Limb (tissue), 2 donors: ENCODE data around the gene MYMK.
A peak's percentile ranks its signal among the peaks of the same experiment; 100 is the strongest.

Experiments used
- DNase-seq, 2 donors: peaks; one replicate each; pipeline ENCODE4 v3.0.0-alpha.2; 2016; ENCODE audit errors: extremely low spot score in 2 of 2

MYMK gene

DNA sequence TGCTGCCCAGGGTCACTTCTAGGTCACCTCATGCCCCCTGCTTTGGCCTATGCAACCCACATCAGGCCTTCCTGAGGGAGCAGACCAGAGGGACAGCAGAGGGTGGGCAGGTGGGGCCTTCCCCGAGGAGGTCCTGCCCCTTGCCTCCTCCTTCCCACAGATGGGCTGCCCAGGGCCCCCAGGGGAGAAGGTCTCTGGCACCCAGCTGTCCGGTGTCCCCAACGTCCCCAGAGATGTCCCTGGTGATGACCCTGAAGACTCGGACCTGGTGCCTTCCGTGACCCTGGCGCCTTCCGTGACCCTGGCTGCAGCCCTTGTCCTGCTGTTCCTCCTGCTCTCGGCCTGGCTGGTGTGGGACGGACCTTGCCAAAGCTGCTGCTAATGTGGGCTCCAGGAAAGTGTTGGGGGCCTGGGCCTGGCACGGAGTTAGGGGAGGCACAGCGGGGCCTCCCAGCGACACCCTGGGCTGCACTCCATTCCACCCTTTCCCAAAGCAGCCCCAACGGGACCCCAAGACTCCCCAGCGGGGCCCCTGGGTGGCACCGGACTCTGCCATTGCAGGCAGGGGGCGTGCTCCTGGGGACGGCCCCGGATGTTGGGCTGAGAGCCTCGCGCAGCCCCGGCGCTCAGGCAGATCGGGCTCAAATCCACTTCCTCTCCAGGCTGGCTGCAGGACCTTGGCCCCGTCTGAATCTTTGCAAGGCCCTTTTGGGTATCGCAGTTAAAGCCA lies 39.1 kb downstream of the MYMK start:
- no peak for DNase-seq

- no peak for DNase-seq
Observed at GRCh38 chr9:133484671-133485437, 39.9 kb downstream of the MYMK start.

- no peak for DNase-seq
Observed at GRCh38 chr9:133483611-133484010, 41.1 kb downstream of the MYMK start.

GRCh38 chr9:133478851-133479711 lies 45.7 kb downstream of the MYMK start, which contains the start of gene SLC2A6:
SLC2A6 (minus strand) TSS chr9:133479099; CDS start chr9:133479059, 40 bp downstream.
- peak; percentile 70 to 87 for DNase-seq

GRCh38 chr9:133477992-133478850 lies 46.5 kb downstream of the MYMK start:
- no peak for DNase-seq

- DNase-seq = no peak
Observed at GRCh38 chr9:133477461-133477860, 47.3 kb downstream of the MYMK start.

GRCh38 chr9:133476941-133477340 lies 47.8 kb downstream of the MYMK start:
- DNase-seq = no peak

DNA sequence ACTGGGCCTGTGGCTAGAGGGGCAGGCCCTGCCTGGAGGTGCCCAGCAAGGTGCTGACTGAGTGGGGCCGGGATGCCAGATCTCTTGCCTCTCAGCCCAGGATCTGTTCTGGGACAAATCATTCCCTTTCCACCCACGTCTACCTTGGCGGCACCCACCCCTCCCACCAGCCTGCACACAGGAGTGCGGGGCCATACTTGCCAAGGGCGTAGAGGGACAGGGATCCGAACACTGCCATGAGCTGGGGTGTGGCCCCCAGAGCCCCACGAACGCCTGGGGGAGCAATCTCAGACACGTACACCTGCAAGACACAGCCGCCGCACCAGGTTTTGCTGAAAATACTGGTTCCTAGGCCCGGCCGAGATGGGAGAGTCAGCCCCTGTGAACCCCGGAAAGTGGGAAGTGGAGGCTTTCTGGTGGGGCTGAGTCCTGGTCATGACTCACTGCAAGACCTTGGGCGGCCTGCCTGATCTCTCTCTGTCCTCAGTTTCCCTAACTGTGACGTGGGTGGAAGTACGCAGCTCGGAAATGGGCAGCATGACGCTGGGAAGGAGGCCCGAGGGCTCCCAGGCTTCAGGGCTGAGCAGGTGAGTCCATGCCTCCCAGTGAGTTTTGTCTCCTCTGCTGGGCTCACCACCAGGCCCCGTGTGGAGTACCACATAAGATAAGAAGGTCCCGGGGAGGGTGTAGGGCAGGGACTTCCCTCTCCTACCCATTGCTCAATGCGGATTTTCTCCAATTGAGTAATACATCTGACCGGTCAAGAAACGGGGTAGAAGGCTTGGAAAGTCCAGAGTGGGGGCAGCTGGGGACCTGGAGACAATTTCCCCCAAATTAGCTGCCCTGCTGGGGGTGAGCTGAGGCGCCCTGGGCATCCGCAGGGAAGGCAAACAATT lies 48.5 kb downstream of the MYMK start:
- DNase-seq = no peak

- no peak for DNase-seq
Observed at GRCh38 chr9:133475292-133476012, 49.3 kb downstream of the MYMK start.

DNA sequence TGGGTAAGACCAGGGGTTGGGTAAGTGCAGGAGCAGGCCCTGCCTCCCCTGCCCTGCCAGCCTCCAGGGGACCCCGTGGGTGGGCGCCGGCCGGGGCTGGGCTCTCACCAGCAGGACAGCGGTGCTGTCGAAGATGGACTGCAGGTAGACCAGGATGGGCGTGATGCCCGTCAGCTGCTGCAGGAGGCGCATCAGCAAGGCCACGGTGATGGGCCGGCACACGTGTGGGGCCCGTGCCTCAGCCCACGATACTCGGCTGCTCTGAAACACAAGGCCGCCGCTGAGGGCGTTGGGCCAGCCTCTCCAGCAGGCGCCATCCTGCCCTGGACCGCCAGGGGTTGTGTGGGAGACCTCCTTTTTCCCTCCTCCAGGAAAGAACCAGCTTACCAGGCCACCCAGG lies 49.9 kb downstream of the MYMK start:
- no peak for DNase-seq

DNA sequence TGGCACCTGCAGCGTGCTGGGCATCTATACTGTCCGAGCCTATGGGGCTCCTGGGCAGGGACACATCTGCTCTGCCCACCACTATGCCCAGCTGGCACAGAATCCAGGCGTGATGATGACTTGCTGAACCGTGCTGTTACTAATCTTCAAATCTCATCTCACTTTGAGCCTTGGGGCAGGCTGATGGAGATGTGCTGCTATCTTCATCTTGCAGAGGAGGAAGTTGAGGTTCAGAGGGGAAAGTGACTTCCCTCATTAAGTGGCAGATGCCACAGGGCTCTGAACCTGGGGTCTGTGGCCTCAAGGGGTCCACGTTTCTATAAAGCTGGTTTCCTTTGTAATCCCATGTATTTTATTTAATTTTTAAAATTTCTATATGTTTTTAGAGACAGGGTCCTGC lies 50.5 kb downstream of the MYMK start:
- no peak for DNase-seq

- DNase-seq = no peak
Observed at GRCh38 chr9:133473743-133474142, 51.0 kb downstream of the MYMK start.

DNA sequence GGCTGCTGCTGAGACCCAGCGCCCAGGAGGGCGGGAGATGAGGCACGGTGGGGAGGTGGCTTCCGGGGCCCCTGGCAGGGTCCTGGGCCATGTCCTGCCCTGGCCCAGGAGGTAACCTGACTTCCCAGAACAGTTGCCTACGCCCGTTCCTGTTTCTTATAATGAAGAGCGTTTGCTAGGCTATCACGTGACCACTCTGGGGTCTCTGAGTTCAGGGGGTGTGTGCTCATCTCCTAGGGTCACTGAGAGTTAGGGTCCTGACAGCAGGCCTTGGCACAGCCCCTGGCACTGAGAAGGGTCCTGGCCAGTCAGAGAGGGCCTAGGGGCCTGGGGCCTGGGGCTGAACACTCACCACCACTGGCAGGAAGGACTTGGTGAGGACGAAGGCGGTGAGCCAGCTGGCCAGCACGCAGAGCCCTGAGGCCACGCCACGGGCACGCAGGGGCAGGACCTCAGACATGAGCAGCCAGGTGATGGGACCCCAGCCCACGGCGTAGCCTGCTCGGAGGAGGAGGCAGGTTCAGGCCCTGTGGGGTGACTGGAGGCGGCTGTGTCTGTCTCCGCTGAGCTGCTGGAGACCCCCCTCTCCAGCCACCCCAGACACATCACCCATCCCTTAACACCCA lies 51.9 kb downstream of the MYMK start:
- DNase-seq = no peak

DNA sequence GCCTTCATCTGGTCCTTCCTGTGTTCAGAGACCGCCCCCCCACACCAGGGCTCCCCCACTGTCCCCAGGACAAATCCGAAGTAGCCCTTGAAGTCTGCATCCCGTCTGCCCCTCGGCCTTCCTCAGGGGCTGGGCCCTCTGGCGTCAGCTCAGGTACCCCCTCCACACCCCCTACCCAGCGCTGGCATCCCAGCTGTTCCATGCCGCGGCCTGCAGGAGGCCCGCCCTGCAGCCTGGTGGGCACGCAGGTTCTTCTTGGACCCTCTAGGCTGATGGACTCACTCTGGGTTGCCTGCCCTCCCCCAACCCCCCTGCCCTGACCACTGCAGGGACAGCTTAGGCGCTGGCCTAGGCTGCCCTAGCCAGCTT lies 52.5 kb downstream of the MYMK start:
- DNase-seq = no peak

DNA sequence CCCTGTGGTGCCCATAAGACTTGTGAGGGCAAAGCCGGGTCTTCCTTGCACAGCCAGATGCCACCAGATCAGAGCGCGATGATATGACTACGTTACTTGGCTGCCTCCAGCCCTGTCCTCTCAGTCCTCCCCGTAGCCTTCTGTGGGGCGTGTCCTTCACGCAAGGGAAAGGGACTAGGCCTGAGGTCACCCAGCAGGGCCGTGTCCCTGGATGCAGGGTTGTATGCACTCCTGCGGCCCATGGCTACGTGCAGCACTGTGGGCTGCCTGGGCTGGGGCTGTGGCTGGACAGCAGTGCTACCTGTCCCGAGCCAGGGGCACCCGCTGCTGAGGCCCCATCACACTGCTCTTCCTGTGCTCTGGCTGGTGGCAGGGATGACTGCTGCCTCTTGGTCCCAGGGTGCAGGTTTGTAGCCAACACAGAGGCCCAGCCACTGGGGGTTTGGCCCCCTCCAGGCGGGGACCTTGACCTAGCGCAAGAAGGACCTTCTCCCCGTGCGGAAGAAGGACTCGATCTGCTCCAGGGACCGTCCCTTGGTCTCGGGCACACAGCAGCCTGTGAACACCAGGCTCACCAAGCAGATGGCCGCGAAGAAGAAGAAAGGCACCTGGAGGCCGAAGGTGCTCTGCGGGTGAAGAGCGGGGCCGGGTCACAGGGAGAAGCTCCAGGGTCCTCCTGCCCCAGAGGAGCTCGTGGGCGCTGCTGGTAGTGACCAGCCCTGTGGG lies 53.0 kb downstream of the MYMK start:
- DNase-seq = no peak

DNA sequence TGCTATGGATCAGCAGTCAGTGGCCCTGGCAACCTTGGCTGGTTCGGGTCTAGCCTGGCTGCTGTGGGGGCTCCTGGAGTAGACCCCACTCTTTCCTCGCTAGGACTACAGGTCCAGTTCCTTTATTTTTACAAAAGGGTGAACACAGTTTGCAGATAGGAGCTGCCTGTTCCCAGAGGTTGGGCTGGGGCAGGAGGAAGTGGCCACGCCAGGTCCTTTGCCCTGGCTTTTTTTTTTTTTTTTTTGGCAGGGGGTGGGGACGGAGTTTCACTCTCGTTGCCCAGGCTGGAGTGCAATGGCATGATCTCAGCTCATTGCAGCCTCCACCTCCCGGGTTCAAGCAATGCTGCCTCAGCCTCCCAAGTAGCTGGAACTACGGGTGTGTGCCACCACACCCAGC lies 53.8 kb downstream of the MYMK start:
- no peak for DNase-seq

GRCh38 chr9:133470427-133470924 lies 54.3 kb downstream of the MYMK start:
- DNase-seq = no peak

- DNase-seq = no peak
Observed at GRCh38 chr9:133468777-133469421, 55.9 kb downstream of the MYMK start.
